ENCODE results near the gene MSI1. TPM values are rescaled to one million over a fixed set of nuclear protein-coding genes. Genes with fewer than 3 reads are reported as not detected.

Gene MSI1
- total and polyA plus RNA-seq, 2 experiments from 2014 or later = 12.8 to 16.9 TPM

- no peaks in the 10 kb centered on the region for H3K36me3 ChIP-seq (ENCODE audit: insufficient read depth)
- no peaks in the 10 kb centered on the region for H3K9me2 ChIP-seq (ENCODE audit: insufficient read depth)
- DNase-seq (ENCODE audit: low spot score) (peak; percentile 90), ATAC-seq (peak; percentile 24)
- TF ChIP-seq CTCF (conservative IDR thresholded peaks at IDR 0.05; ENCODE audit: low read depth in 2 of 2) (peak; percentile 68 to 74), ETS1 (IDR thresholded peaks at IDR 0.05) (no peak)
- peaks cover 4% of the 10 kb centered on the region; the same call in 1 of the 2 replicates for H3F3A ChIP-seq (replicated peaks; ENCODE audit: low read depth)
- H3K4me1 ChIP-seq (ENCODE audit: insufficient read depth) = no peaks in the 10 kb centered on the region; the same call in 1 of the 2 replicates
- no peaks in the 10 kb centered on the region for H3K36me3 Mint-ChIP-seq (ENCODE audit: low read depth)
- no peak overlapping the region for H3K27ac Mint-ChIP-seq
- H3K27me3 ChIP-seq (ENCODE audit: insufficient read depth) = no peaks in the 10 kb centered on the region
- H4K20me1 ChIP-seq (replicated peaks; ENCODE audit: insufficient read depth) = no peaks in the 10 kb centered on the region
- no peaks in the 10 kb centered on the region for H3K79me2 ChIP-seq (replicated peaks; ENCODE audit: insufficient read depth)
- H3K4me1 Mint-ChIP-seq = peaks cover 7% of the 10 kb centered on the region; the same call in 2 of the 3 replicates
- H3K4me2 ChIP-seq = no peak overlapping the region
- H2AFZ ChIP-seq = no peak overlapping the region
- no peak overlapping the region for H3K4me3 ChIP-seq
- no peak overlapping the region for H3K4me3 Mint-ChIP-seq
- no peaks in the 10 kb centered on the region for H3K9me3 Mint-ChIP-seq
- H3K27ac ChIP-seq (ENCODE audit: low read depth) = no peak overlapping the region
- H3K27me3 Mint-ChIP-seq (ENCODE audit: insufficient read depth, low read depth, poor library complexity) = peaks cover 7% of the 10 kb centered on the region
These were observed 54.7 kb downstream of the MSI1 start for GRCh38 chr12:120314220-120314619.

- H3K4me1 Mint-ChIP-seq = no peaks in the 10 kb centered on the region
- peak within 1 kb of the TSS; percentile 87 for H3K27ac Mint-ChIP-seq
- H3K9me3 Mint-ChIP-seq = no peaks in the 10 kb centered on the region; the same call in 2 of the 3 replicates
- peak within 1 kb of the TSS; percentile 88 for H3K4me3 Mint-ChIP-seq
- ATAC-seq (peak; percentile 98), DNase-seq (ENCODE audit: low spot score) (peak; percentile 98)
- Histone ChIP-seq H3K27me3 (ENCODE audit: insufficient read depth) (no peaks in the 10 kb centered on the region), H3K79me2 (replicated peaks; ENCODE audit: insufficient read depth) (no peaks in the 10 kb centered on the region), H2AFZ (peak within 1 kb of the TSS; percentile 77), H3K4me2 (peak within 1 kb of the TSS; percentile 81), H3K27ac (ENCODE audit: low read depth) (no peak within 1 kb of the TSS), H3K4me3 (peak within 1 kb of the TSS; percentile 60), H3K4me1 (ENCODE audit: insufficient read depth) (no peaks in the 10 kb centered on the region), H4K20me1 (replicated peaks; ENCODE audit: insufficient read depth) (no peaks in the 10 kb centered on the region), H3F3A (replicated peaks; ENCODE audit: low read depth) (no peaks in the 10 kb centered on the region), H3K9me2 (ENCODE audit: insufficient read depth) (no peaks in the 10 kb centered on the region), H3K36me3 (ENCODE audit: insufficient read depth) (no peaks in the 10 kb centered on the region)
- TF ChIP-seq EZH2phosphoT487 (IDR thresholded peaks at IDR 0.05; ENCODE audit: unreplicated experiment) (no peak), STAT1 (IDR thresholded peaks at IDR 0.05; ENCODE audit: unreplicated experiment) (no peak), JUNB (IDR thresholded peaks at IDR 0.05; ENCODE audit: unreplicated experiment) (no peak), ZNF331 (CRISPR knock-in tag; IDR thresholded peaks at IDR 0.05; ENCODE audit: low read depth) (no peak), NANOG (IDR thresholded peaks at IDR 0.05; ENCODE audit: borderline replicate concordance) (no peak), ETS1 (IDR thresholded peaks at IDR 0.05) (peak; percentile 89), POLR2AphosphoS5 (IDR thresholded peaks at IDR 0.05; ENCODE audit: low read depth) (peak; percentile 59), CREB1 (CRISPR knock-in tag; IDR thresholded peaks at IDR 0.05; ENCODE audit: low read depth) (peak; percentile 54; the same call in 1 of the 2 replicates), CTCF (conservative IDR thresholded peaks at IDR 0.05; ENCODE audit: low read depth in 2 of 2) (peak; percentile 78 to 94), ZNF114 (CRISPR knock-in tag; IDR thresholded peaks at IDR 0.05) (no peak)
- no peaks in the 10 kb centered on the region for H3K36me3 Mint-ChIP-seq (ENCODE audit: low read depth)
- peaks cover 13% of the 10 kb centered on the region for H3K27me3 Mint-ChIP-seq (ENCODE audit: insufficient read depth, low read depth, poor library complexity)
These were observed 66.8 kb downstream of the MSI1 start, which contains the start of gene SIRT4 for GRCh38 chr12:120301962-120302815. Gene SIRT4 (plus strand): TSS chr12:120302321. CDS start chr12:120303562, 1,241 bp downstream.
